H7 (cell line): ENCODE measurements around the gene RFPL3. TPM values are rescaled to one million over a fixed set of nuclear protein-coding genes. Genes with fewer than 3 reads are reported as not detected.

Experiments used
- DNase-seq: peaks from one replicate; pipeline ENCODE4 v3.0.0; 2012
- H3K27me3 ChIP-seq: 2 replicates; pipeline ENCODE4 v1.6.0; 2011; ENCODE audit warnings: mild to moderate bottlenecking, low read length; ENCODE audit not compliant: control insufficient read depth, insufficient read depth
- H3K36me3 ChIP-seq: replicated peaks from 2 replicates; pipeline ENCODE4 v1.5.1; 2011; ENCODE audit warnings: low read length; ENCODE audit not compliant: control insufficient read depth, insufficient read depth
- H3K4me3 ChIP-seq: 2 replicates; pipeline ENCODE4 v1.5.1; 2011; ENCODE audit warnings: low read depth, mild to moderate bottlenecking, control low read depth, low read length, moderate library complexity; ENCODE audit not compliant: insufficient read depth
- total RNA-seq: library from RNA; depleted of rRNA; stranded (reverse); fragments of >200 nt; shearing (Covaris generic); gene quantifications from 2 replicates; pipeline ENCODE4 v1.2.3, GENCODE V29; 2014; rRNA removed

The RFPL3 gene
- total RNA-seq, 1 experiment from 2014 or later, result not detected

DNA sequence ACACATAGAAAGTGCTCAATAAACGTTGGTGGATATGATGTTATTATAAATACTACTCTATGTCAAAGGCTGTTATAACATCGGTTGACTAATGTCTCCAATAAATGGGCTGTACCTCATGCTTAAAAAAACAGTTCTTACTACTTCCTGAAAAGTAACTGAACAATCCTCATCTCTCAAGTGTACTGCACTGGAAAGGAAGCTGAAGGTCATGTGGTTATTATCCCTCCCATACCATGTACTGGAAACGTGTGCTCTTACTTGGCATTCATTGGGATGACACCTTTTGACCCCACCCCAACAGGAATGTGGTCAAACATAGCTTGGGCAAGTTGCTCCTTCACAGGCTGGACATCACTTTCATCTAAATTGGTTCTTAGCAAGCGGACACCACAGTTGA lies 43.8 kb downstream of the RFPL3 start:
- no peak for DNase-seq
- Histone ChIP-seq H3K4me3 (no peak overlapping the region), H3K36me3 (peaks cover 21% of the 10 kb centered on the region), H3K27me3 (no peaks in the 10 kb centered on the region)

GRCh38 chr22:32404021-32404420 lies 46.4 kb downstream of the RFPL3 start:
- H3K4me3 ChIP-seq, result no peak overlapping the region
- H3K36me3 ChIP-seq, result peaks cover 33% of the 10 kb centered on the region
- no peaks in the 10 kb centered on the region for H3K27me3 ChIP-seq
- DNase-seq, result no peak

DNA sequence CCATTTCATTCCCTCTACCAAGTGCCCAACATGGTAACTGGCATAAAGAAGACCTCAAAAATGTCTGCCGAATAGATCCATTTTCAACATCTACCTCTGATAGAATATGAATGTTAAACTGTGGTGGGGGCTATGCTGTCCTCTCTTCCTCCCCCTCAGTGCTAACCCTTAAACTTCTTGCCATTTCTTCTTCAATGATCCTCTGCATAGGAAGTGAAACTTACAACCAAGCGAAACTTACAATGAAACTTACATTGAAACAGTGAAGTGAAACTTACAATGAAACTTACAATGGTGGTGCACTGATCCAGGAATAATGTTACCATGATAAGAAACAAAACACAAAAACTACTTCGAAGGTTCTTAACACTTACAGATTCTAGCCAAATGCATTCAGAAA lies 49.6 kb downstream of the RFPL3 start:
- Histone ChIP-seq H3K36me3 (peaks cover 22% of the 10 kb centered on the region), H3K4me3 (no peak overlapping the region), H3K27me3 (no peaks in the 10 kb centered on the region)
- DNase-seq, result no peak

GRCh38 chr22:32407936-32408335 lies 50.3 kb downstream of the RFPL3 start:
- H3K4me3 ChIP-seq, result no peak overlapping the region
- DNase-seq, result no peak
- peaks cover 22% of the 10 kb centered on the region for H3K36me3 ChIP-seq
- H3K27me3 ChIP-seq, result no peaks in the 10 kb centered on the region

- H3K27me3 ChIP-seq, result no peaks in the 10 kb centered on the region
- no peak for DNase-seq
- H3K4me3 ChIP-seq, result no peak overlapping the region
- peaks cover 22% of the 10 kb centered on the region for H3K36me3 ChIP-seq
These were observed 52.3 kb downstream of the RFPL3 start for GRCh38 chr22:32409977-32410376.

GRCh38 chr22:32410459-32410858 lies 52.8 kb downstream of the RFPL3 start:
- no peaks in the 10 kb centered on the region for H3K27me3 ChIP-seq
- no peak overlapping the region for H3K4me3 ChIP-seq

More at GRCh38 chr22:32410459-32410858, 52.8 kb downstream of the RFPL3 start:
- peaks cover 19% of the 10 kb centered on the region for H3K36me3 ChIP-seq
- no peak for DNase-seq

Other genes with a start within 250 kb of the RFPL3 start
- not detected in 2 replicates for gene C22orf42, start 198.6 kb upstream of the RFPL3 start, total RNA-seq
- 0.15 and 0.45 TPM in 2 replicates for gene RFPL2, start 152.8 kb upstream of the RFPL3 start, total RNA-seq
- not detected in 2 replicates for gene SLC5A4, start 102.5 kb upstream of the RFPL3 start, total RNA-seq
- gene RTCB, start 54.4 kb downstream of the RFPL3 start, total RNA-seq, result 148 and 153 TPM in 2 replicates
- not detected in 2 replicates for gene BPIFC, start 106.6 kb downstream of the RFPL3 start, total RNA-seq
- 99.2 and 105 TPM in 2 replicates for gene FBXO7, start 116.9 kb downstream of the RFPL3 start, total RNA-seq